Measurements from ENCODE around the gene MS4A6E. TPM values are rescaled to one million over a fixed set of nuclear protein-coding genes. Genes with fewer than 3 reads are reported as not detected.

MS4A6E gene
- total RNA-seq, 2 donors from 2014 or later: not detected

DNA sequence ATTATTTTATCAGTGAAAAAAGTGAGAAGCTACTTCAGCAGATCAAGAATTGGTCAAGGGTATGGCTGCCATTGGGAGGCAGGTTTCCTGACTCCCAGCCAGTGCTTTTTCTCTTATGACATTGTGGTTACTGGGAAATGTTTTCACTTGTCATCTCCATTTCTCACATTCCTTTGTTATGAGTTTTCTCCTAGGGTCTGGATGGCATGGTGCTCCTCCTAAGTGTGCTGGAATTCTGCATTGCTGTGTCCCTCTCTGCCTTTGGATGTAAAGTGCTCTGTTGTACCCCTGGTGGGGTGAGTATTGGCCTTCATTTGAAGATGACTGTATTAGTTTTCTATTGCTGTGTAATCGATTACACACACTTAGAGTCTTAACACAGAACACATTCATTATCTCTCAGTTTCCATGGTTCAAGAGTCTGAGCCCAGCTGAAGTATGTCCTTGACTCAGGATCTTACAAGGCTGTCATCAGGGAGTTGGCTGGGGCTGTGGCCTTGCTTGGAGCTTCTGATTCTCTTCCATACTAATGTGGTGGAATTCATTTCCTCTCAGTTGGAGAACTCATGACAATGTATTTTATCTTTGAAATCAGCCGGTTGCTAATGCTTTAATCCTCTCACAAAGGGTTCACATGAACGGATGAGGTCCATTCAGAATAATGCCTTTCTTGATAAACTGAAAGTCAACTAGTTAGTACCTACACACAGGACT is 21.0 kb upstream of the MS4A6E start:
- DNase-seq: peak; percentile 40
- WGBS, 2 experiments (ENCODE audit: insufficient coverage in 1 of 2, insufficient read length in 1 of 2): 38 to 86% methylated on average over 2 of the region's 3 CpGs
- H3K27ac ChIP-seq (ENCODE audit: low read depth, low read length): no peak overlapping the region

GRCh38 chr11:60307507-60308195 is 19.4 kb upstream of the MS4A6E start:
- no peak overlapping the region for H3K27ac ChIP-seq (ENCODE audit: low read depth, low read length)
- H3K9ac ChIP-seq (ENCODE audit: extremely low read depth, low read length, poor library complexity, severe bottlenecking): no peak overlapping the region
- no peaks in the 10 kb centered on the region for H3K36me3 ChIP-seq (ENCODE audit: control insufficient read depth, insufficient read depth, low read length)
- H3K4me3 ChIP-seq (ENCODE audit: low read length): no peak overlapping the region
- Mint-ChIP-seq H3K27me3 (ENCODE audit: insufficient read depth) (peaks cover 3% of the 10 kb centered on the region), H3K9me3 (no peaks in the 10 kb centered on the region), H3K4me1 (peaks cover 17% of the 10 kb centered on the region), H3K4me3 (no peak overlapping the region), H3K36me3 (ENCODE audit: low read depth) (no peaks in the 10 kb centered on the region), H3K27ac (no peak overlapping the region)
- TF ChIP-seq, protein P1, sequence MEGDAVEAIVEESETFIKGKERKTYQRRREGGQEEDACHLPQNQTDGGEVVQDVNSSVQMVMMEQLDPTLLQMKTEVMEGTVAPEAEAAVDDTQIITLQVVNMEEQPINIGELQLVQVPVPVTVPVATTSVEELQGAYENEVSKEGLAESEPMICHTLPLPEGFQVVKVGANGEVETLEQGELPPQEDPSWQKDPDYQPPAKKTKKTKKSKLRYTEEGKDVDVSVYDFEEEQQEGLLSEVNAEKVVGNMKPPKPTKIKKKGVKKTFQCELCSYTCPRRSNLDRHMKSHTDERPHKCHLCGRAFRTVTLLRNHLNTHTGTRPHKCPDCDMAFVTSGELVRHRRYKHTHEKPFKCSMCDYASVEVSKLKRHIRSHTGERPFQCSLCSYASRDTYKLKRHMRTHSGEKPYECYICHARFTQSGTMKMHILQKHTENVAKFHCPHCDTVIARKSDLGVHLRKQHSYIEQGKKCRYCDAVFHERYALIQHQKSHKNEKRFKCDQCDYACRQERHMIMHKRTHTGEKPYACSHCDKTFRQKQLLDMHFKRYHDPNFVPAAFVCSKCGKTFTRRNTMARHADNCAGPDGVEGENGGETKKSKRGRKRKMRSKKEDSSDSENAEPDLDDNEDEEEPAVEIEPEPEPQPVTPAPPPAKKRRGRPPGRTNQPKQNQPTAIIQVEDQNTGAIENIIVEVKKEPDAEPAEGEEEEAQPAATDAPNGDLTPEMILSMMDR (conservative IDR thresholded peaks at IDR 0.05): no peak
- H3K27me3 ChIP-seq (ENCODE audit: control insufficient read depth, insufficient read depth, low read length, poor library complexity, severe bottlenecking): peaks cover 19% of the 10 kb centered on the region
- WGBS, 2 experiments (ENCODE audit: insufficient coverage in 1 of 2, insufficient read length in 1 of 2): 89 to 100% methylated on average over 2 to 3 of the region's 3 CpGs
- no peak for DNase-seq
- H3K4me1 ChIP-seq (ENCODE audit: control insufficient read depth, insufficient read depth, low read length): peaks cover 7% of the 10 kb centered on the region
- no peaks in the 10 kb centered on the region for H3K9me3 ChIP-seq (ENCODE audit: control insufficient read depth, low read length)

More for the DNA sequence above, 21.0 kb upstream of the MS4A6E start:
- Histone ChIP-seq H3K9me3 (ENCODE audit: control insufficient read depth, low read length) (no peaks in the 10 kb centered on the region), H3K4me1 (ENCODE audit: control insufficient read depth, insufficient read depth, low read length) (peaks cover 7% of the 10 kb centered on the region), H3K27me3 (ENCODE audit: control insufficient read depth, insufficient read depth, low read length, poor library complexity, severe bottlenecking) (peaks cover 19% of the 10 kb centered on the region), H3K36me3 (ENCODE audit: control insufficient read depth, insufficient read depth, low read length) (no peaks in the 10 kb centered on the region), H3K9ac (ENCODE audit: extremely low read depth, low read length, poor library complexity, severe bottlenecking) (no peak overlapping the region), H3K4me3 (ENCODE audit: low read length) (peak overlapping the region; percentile 31)
- Mint-ChIP-seq H3K36me3 (ENCODE audit: low read depth) (no peaks in the 10 kb centered on the region), H3K27me3 (ENCODE audit: insufficient read depth) (peaks cover 3% of the 10 kb centered on the region), H3K27ac (no peak overlapping the region), H3K4me3 (no peak overlapping the region), H3K9me3 (no peaks in the 10 kb centered on the region), H3K4me1 (peaks cover 17% of the 10 kb centered on the region)
- TF ChIP-seq, protein P1 (conservative IDR thresholded peaks at IDR 0.05): no peak

DNA sequence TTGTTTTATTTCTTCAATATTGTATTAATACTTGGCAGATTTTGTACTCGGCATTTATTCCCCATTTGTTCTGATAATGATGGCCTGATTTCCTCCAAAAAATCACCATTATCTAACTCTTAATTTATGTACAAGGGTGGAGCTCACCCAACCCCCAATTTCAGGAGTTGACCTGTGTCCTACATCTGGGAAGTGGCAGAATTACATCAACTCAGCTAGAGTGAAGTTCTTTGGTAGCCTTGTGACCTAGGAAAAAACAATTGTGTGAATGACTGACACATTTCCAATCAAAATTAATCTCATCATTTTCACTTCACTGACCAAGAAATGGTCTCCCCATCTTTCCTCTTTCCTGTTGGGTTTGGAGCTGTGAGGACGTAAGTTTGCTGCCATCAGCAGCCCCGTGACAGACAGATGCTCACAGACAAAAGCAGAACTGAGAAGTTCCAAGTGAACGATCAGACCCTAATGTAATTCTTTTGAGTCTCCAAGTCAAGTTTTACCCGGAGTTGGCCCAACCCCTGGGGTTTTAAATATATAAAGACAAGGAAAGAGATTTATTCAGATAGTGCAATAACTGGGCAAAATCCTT is 16.6 kb upstream of the MS4A6E start:
- 66 to 100% methylated on average over 2 to 5 of the region's 5 CpGs for WGBS, 2 experiments (ENCODE audit: insufficient coverage in 1 of 2, insufficient read length in 1 of 2)
- no peak overlapping the region for H3K27ac Mint-ChIP-seq
- peaks cover 7% of the 10 kb centered on the region for H3K4me1 ChIP-seq (ENCODE audit: control insufficient read depth, insufficient read depth, low read length)
- H3K36me3 Mint-ChIP-seq (ENCODE audit: low read depth): no peaks in the 10 kb centered on the region
- H3K4me1 Mint-ChIP-seq: peaks cover 14% of the 10 kb centered on the region
- no peaks in the 10 kb centered on the region for H3K36me3 ChIP-seq (ENCODE audit: control insufficient read depth, insufficient read depth, low read length)
- no peaks in the 10 kb centered on the region for H3K27me3 Mint-ChIP-seq (ENCODE audit: insufficient read depth)
- TF ChIP-seq, protein P1 (conservative IDR thresholded peaks at IDR 0.05): no peak
- H3K27me3 ChIP-seq (ENCODE audit: control insufficient read depth, insufficient read depth, low read length, poor library complexity, severe bottlenecking): no peaks in the 10 kb centered on the region
- no peaks in the 10 kb centered on the region for H3K9me3 Mint-ChIP-seq
- no peak overlapping the region for H3K9ac ChIP-seq (ENCODE audit: extremely low read depth, low read length, poor library complexity, severe bottlenecking)
- no peaks in the 10 kb centered on the region for H3K9me3 ChIP-seq (ENCODE audit: control insufficient read depth, low read length)
- no peak overlapping the region for H3K4me3 ChIP-seq (ENCODE audit: low read length)
- DNase-seq: no peak
- H3K4me3 Mint-ChIP-seq: no peak overlapping the region
- no peak overlapping the region for H3K27ac ChIP-seq (ENCODE audit: low read depth, low read length)

Measured in endodermal cell (in vitro differentiated cells).